OCI-LY1 (cell line): ENCODE data around the gene PCDHGB5.
"Not testable (repeated sequence)": the region's sequence is repeated elsewhere in the genome, so short reads cannot be mapped to it uniquely, and the experiment has no call there.

Experiments used
- H2AFZ ChIP-seq: fragments of 200-600 bp; sonication (generic), shearing (Covaris generic); 2 replicates; pipeline ENCODE4 v1.6.0; 2014; ENCODE audit warnings: antibody characterized with exemption, mild to moderate bottlenecking, low read length
- H3F3A ChIP-seq: fragments of 200-600 bp; sonication (generic), shearing (Covaris generic); 2 replicates; pipeline ENCODE4 v1.6.0; 2014; ENCODE audit warnings: mild to moderate bottlenecking, antibody characterized with exemption, low read length, moderate library complexity; ENCODE audit not compliant: insufficient read depth
- H3K27ac ChIP-seq: fragments of 200-600 bp; sonication (generic); 2 replicates; pipeline ENCODE4 v1.5.1; 2014; ENCODE audit warnings: low read length, mixed run types, mild to moderate bottlenecking, low read depth; ENCODE audit not compliant: poor library complexity, severe bottlenecking
- H3K27me3 ChIP-seq: fragments of 200-600 bp; sonication (generic); 2 replicates; pipeline ENCODE4 v1.6.0; 2014; ENCODE audit warnings: antibody characterized with exemption, mild to moderate bottlenecking, low read length, moderate library complexity; ENCODE audit not compliant: insufficient read depth
- H3K36me3 ChIP-seq: fragments of 200-600 bp; sonication (generic); 2 replicates; pipeline ENCODE4 v1.6.1; 2014; ENCODE audit warnings: mild to moderate bottlenecking, antibody characterized with exemption, low read length, moderate library complexity, mixed read lengths; ENCODE audit not compliant: insufficient read depth
- H3K4me1 ChIP-seq: fragments of 200-600 bp; sonication (generic); 2 replicates; pipeline ENCODE4 v1.5.1; 2014; ENCODE audit warnings: mild to moderate bottlenecking, low read length, moderate library complexity; ENCODE audit not compliant: insufficient read depth, severe bottlenecking
- H3K4me2 ChIP-seq: fragments of 200-600 bp; sonication (generic), shearing (Covaris generic); 2 replicates; pipeline ENCODE4 v1.6.1; 2014; ENCODE audit warnings: low read length
- H3K4me3 ChIP-seq: fragments of 200-600 bp; sonication (generic); 2 replicates; pipeline ENCODE4 v1.5.1; 2014; ENCODE audit warnings: low read length, low read depth, mild to moderate bottlenecking, mixed read lengths; ENCODE audit not compliant: poor library complexity, severe bottlenecking
- H3K79me2 ChIP-seq: fragments of 200-600 bp; shearing (Covaris generic); 2 replicates; pipeline ENCODE4 v1.6.1; 2016; ENCODE audit warnings: mixed run types, low read length, mixed read lengths; ENCODE audit not compliant: insufficient read depth
- H3K9ac ChIP-seq: fragments of 200-600 bp; sonication (generic), shearing (Covaris generic); 2 replicates; pipeline ENCODE4 v1.6.1; 2014; ENCODE audit warnings: mild to moderate bottlenecking, low read length, mixed read lengths
- H3K9me2 ChIP-seq: fragments of 200-600 bp; sonication (generic), shearing (Covaris generic); 2 replicates; pipeline ENCODE4 v1.6.1; 2014; ENCODE audit warnings: low read depth, mild to moderate bottlenecking, low read length, mixed read lengths
- H3K9me3 ChIP-seq: fragments of 200-600 bp; shearing (Covaris generic); 2 replicates; pipeline ENCODE4 v1.6.1; 2014; ENCODE audit warnings: low read length, mixed read lengths
- H4K20me1 ChIP-seq: fragments of 200-600 bp; sonication (generic), shearing (Covaris generic); 2 replicates; pipeline ENCODE4 v1.6.0; 2016; ENCODE audit warnings: mild to moderate bottlenecking, low read length; ENCODE audit not compliant: insufficient read depth
- CTCF ChIP-seq: fragments of 200-600 bp; sonication (generic), shearing (Covaris generic); IDR thresholded peaks from 2 replicates; pipeline ENCODE4 v1.5.1; 2017; ENCODE audit warnings: mild to moderate bottlenecking, antibody characterized with exemption, low read length, moderate library complexity, mixed read lengths
- EZH2 ChIP-seq: fragments of 200-600 bp; sonication (generic), shearing (Covaris generic); IDR thresholded peaks from 2 replicates; pipeline ENCODE4 v1.8.0; 2017; ENCODE audit warnings: borderline replicate concordance, mixed run types, mild to moderate bottlenecking, antibody characterized with exemption, low read length, moderate library complexity, mixed read lengths

PCDHGB5 gene

GRCh38 chr5:141397756-141398551 lies at the start of gene PCDHGB5:
PCDHGB5 (plus strand) TSS chr5:141397947; CDS start chr5:141398128, 181 bp downstream.
- not testable (repeated sequence) for H3F3A ChIP-seq, H3K27ac ChIP-seq, H3K9me2 ChIP-seq, H3K9me3 ChIP-seq, H2AFZ ChIP-seq, H4K20me1 ChIP-seq, H3K4me3 ChIP-seq, H3K9ac ChIP-seq, H3K4me2 ChIP-seq, H3K4me1 ChIP-seq, H3K36me3 ChIP-seq, H3K27me3 ChIP-seq, H3K79me2 ChIP-seq

- H3K4me1 ChIP-seq: peaks cover 6% of the 10 kb centered on the region
- H3K4me2 ChIP-seq: peak within 1 kb of the TSS; percentile 77
- no peak within 1 kb of the TSS for H3K27ac ChIP-seq
- H3K9me2 ChIP-seq: no peaks in the 10 kb centered on the region
- TF ChIP-seq CTCF (peak; percentile 78), EZH2 (no peak)
- H3F3A ChIP-seq: no peaks in the 10 kb centered on the region
- no peaks in the 10 kb centered on the region for H3K79me2 ChIP-seq
- H3K27me3 ChIP-seq: no peaks in the 10 kb centered on the region
- no peaks in the 10 kb centered on the region for H4K20me1 ChIP-seq
- H3K4me3 ChIP-seq: peak within 1 kb of the TSS; percentile 80
- peaks cover 16% of the 10 kb centered on the region for H3K36me3 ChIP-seq
- peaks cover 14% of the 10 kb centered on the region for H3K9me3 ChIP-seq
- H2AFZ ChIP-seq: peak within 1 kb of the TSS; percentile 88; the same call in 1 of the 2 replicates
- H3K9ac ChIP-seq: peak within 1 kb of the TSS; percentile 79
These were observed 47.7 kb upstream of the PCDHGB5 start, which contains the start of gene PCDHGB1 for GRCh38 chr5:141349917-141350619. PCDHGB1 (plus strand) TSS chr5:141350099; CDS start chr5:141350261, 162 bp downstream.

GRCh38 chr5:141351591-141351990 lies 46.2 kb upstream of the PCDHGB5 start:
- H3K4me1 ChIP-seq: peaks cover 6% of the 10 kb centered on the region
- no peak overlapping the region for H3K9ac ChIP-seq
- peaks cover 23% of the 10 kb centered on the region for H3K9me3 ChIP-seq
- no peaks in the 10 kb centered on the region for H3K79me2 ChIP-seq
- no peak overlapping the region for H3K4me3 ChIP-seq
- no peaks in the 10 kb centered on the region for H3F3A ChIP-seq
- no peak overlapping the region for H3K27ac ChIP-seq
- H3K27me3 ChIP-seq: no peaks in the 10 kb centered on the region
- H2AFZ ChIP-seq: no peak overlapping the region
- TF ChIP-seq CTCF: no peak
- TF ChIP-seq EZH2: no peak
- no peaks in the 10 kb centered on the region for H4K20me1 ChIP-seq
- H3K36me3 ChIP-seq: peaks cover 23% of the 10 kb centered on the region
- H3K9me2 ChIP-seq: no peaks in the 10 kb centered on the region
- no peak overlapping the region for H3K4me2 ChIP-seq
